ENCODE measurements around the gene CEP85. TPM values are rescaled to one million over a fixed set of nuclear protein-coding genes. Genes with fewer than 3 reads are reported as not detected.

Gene CEP85
- total and polyA plus RNA-seq, 9 of the 15 experiments (the other 6 are each of a cell fraction or from before 2014, with no cell fraction given): 42.1 to 140 (median 92.6) TPM

DNA sequence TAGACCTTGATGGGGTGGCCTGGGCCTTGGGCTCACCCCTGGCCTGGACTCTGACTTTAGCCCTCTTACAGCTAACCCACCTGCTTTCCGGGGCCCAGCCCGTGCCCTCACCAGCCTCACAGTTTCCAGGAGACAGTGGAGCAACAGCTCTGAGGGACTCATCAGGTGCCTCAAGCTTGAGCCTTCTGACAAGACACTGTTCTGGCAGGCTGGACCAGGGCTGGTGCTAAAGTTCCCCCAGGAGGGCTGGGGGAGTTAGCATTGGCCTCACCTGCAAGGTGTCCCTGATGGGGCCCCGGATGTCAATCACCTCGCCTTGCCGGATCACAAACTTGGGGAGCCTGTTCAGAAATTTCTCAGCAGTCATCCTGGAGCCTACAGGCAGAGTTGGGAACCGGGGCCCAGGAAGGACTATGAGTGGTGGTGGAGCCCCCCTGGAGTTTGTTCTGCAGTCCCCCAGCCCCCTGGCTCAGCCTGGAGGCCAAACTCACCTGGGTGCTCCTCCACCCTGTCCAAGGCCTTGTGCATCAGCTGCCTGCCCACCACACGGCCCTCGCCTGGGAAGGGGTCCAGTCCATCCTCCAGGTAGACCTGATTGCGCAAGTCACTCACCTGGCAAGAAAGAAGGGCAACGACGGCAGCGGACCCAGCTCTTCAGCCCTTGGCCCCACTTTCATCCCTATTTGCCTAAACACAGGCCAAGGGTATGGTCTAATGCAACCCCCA, 50.0 kb downstream of the CEP85 start (continued):
- TF ChIP-seq DEAF1 (CRISPR knock-in tag; IDR thresholded peaks at IDR 0.05) (no peak), SETDB1 (IDR thresholded peaks at IDR 0.05; ENCODE audit: low read length) (no peak), GABPA (tag; conservative IDR thresholded peaks at IDR 0.05; ENCODE audit: low read depth) (no peak), CEBPG (CRISPR knock-in tag; IDR thresholded peaks at IDR 0.05) (peak; percentile 94), CEBPG (tag; conservative IDR thresholded peaks at IDR 0.05 in 1 of 2, IDR thresholded peaks at IDR 0.05 in 1 of 2) (peak; percentile 89 to 96), THRAP3 (IDR thresholded peaks at IDR 0.05; ENCODE audit: borderline replicate concordance) (no peak), TAF7 (tag; IDR thresholded peaks at IDR 0.05) (no peak), USF2 (CRISPR knock-in tag; IDR thresholded peaks at IDR 0.05) (no peak), NCOA1 (IDR thresholded peaks at IDR 0.05; ENCODE audit: low read depth) (no peak), PTTG1 (tag; IDR thresholded peaks at IDR 0.05; ENCODE audit: low read depth) (no peak), MCM7 (IDR thresholded peaks at IDR 0.05) (no peak), TAF9B (IDR thresholded peaks at IDR 0.05; ENCODE audit: partially characterized antibody) (no peak), HNRNPUL1 (IDR thresholded peaks at IDR 0.05; ENCODE audit: low read length) (no peak), CBX8 (IDR thresholded peaks at IDR 0.05; ENCODE audit: borderline replicate concordance, extremely low read depth, low read depth, low read length, poor library complexity, severe bottlenecking) (no peak), SMARCA5 (IDR thresholded peaks at IDR 0.05) (no peak), COPS2 (conservative IDR thresholded peaks at IDR 0.05) (no peak), TEAD4 (IDR thresholded peaks at IDR 0.05; ENCODE audit: low read length) (no peak), TEAD4 (CRISPR knock-in tag; IDR thresholded peaks at IDR 0.05; ENCODE audit: borderline replicate concordance) (no peak), FOXO4 (CRISPR knock-in tag; IDR thresholded peaks at IDR 0.05) (no peak), HIVEP1 (CRISPR knock-in tag; IDR thresholded peaks at IDR 0.05) (no peak), POLR2H (tag; IDR thresholded peaks at IDR 0.05; ENCODE audit: low read depth) (no peak), ZNF165 (CRISPR knock-in tag; IDR thresholded peaks at IDR 0.05; ENCODE audit: borderline replicate concordance) (no peak), ZC3H11A (IDR thresholded peaks at IDR 0.05; ENCODE audit: low read depth, low read length) (no peak)
- TF ChIP-seq, protein P1, sequence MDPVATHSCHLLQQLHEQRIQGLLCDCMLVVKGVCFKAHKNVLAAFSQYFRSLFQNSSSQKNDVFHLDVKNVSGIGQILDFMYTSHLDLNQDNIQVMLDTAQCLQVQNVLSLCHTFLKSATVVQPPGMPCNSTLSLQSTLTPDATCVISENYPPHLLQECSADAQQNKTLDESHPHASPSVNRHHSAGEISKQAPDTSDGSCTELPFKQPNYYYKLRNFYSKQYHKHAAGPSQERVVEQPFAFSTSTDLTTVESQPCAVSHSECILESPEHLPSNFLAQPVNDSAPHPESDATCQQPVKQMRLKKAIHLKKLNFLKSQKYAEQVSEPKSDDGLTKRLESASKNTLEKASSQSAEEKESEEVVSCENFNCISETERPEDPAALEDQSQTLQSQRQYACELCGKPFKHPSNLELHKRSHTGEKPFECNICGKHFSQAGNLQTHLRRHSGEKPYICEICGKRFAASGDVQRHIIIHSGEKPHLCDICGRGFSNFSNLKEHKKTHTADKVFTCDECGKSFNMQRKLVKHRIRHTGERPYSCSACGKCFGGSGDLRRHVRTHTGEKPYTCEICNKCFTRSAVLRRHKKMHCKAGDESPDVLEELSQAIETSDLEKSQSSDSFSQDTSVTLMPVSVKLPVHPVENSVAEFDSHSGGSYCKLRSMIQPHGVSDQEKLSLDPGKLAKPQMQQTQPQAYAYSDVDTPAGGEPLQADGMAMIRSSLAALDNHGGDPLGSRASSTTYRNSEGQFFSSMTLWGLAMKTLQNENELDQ (CRISPR knock-in tag; IDR thresholded peaks at IDR 0.05; ENCODE audit: borderline replicate concordance): no peak

Measured in K562 (cell line).